Activated CD4-positive, alpha-beta T cell treated with anti-CD3 and anti-CD28 coated beads, Interleukin-10, Interleukin-2, amounts not matched to agents 100 ng/mL and 50 ng/mL, durations not matched to agents 16 hours and 8 hours (primary cell): ENCODE data around the gene LRRK2.
"Not testable (repeated sequence)": the region's sequence is repeated elsewhere in the genome, so short reads cannot be mapped to it uniquely, and the experiment has no call there.

Source experiments
- DNase-seq: peaks from one replicate; pipeline ENCODE4 v3.0.0-alpha.2; 2020

LRRK2 gene

GRCh38 chr12:40224439-40225291 is at the start of gene LRRK2:
LRRK2 (plus strand) TSS chr12:40224997; CDS start chr12:40225132, 135 bp downstream.
- peak; percentile 22 for DNase-seq

GRCh38 chr12:40175045-40175444 is 49.8 kb upstream of the LRRK2 start:
- DNase-seq: no peak

DNA sequence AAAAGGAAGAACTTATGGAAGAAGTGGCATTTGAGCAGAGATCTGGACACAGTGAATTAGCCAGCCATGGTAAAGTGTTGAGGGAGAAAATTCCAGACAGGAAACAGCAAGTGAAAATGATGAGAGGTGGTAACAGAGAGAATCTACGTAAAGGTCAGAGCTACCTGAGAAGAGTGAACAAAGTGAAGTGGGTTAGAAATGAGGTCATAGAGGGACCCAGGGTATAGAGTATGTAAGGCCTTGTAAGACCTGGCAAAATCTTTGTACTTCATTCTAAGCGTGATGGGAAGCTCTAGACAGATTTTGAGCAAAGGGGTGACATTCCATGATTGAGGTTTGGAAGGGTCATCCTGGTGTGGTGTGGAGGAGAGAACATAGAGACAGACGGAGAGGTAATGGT is 49.3 kb upstream of the LRRK2 start:
- DNase-seq: no peak

GRCh38 chr12:40178701-40179100 is 46.1 kb upstream of the LRRK2 start:
- DNase-seq: no peak

DNA sequence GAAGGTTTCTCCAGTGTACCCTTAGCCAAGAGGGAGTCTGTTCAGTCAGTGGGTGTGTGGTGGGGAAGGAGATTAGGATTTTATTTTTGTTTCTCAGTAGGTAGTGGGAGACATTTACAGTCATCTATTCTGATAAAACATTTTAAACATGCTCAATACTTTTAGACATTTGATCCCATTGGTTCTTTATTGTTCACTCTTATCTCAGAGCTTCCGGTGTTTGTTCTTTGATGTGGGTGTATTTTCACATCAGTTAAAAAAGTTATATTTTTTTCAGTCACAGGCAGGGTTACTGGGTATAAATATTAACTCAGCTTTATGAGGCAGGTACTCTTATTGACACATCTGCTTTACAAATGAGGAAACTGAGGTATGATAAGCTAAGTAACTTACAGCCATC is 43.3 kb upstream of the LRRK2 start:
- no peak for DNase-seq

DNA sequence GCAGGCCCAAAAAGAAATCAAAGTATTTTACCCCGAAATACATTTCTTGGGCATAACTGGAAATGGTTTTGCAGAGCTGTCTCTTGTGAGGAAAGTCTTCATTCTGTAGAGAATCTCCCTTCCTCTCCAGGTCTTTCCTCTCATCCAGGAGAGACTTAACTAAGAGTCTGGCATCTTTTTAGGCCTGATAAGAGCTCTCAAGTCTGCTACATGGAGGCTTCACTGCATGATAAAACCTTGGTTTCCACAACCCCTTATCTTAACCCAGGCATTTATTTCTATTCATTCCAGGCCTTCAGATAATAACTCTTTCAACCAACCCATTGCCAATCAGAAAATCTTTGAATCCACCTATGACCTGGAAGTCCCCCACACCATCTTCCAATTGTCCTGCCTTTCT is 41.1 kb upstream of the LRRK2 start:
- DNase-seq: no peak

DNA sequence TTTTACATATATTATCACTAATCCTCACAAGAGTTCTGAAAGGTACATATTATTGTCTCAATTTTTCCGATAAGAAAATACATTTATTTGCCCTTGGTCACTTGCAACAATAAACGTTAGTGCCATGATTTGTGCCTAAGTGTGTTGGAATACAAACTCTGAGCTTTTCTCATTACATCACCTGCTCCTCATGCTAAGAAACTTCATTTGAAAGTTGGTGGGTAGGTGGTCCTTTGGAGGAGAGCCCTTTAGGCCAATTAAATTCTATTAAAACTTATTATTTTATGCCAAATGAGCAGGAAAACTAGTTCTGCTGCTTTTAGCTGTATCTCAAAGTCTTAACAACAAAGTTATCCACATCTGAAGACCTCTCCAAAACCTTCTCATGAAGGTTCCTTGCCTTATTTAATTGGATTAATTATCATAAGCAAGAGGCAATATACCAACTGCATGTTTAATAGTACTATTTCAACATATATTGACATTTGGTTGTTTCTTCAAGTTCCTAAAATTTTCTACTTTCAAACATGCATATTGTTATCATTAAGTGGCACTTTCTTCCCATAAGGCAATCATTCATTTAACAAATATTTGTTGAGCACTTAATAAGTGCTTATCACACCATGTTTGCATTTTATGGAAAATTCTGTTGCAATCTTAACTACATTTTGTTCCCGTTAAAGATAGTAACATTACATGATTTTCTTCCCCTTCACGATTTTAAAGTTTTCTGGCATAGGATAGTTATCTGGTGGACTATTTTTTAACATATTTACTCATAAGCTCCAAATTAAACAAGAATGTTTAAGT is 40.1 kb upstream of the LRRK2 start:
- no peak for DNase-seq

DNA sequence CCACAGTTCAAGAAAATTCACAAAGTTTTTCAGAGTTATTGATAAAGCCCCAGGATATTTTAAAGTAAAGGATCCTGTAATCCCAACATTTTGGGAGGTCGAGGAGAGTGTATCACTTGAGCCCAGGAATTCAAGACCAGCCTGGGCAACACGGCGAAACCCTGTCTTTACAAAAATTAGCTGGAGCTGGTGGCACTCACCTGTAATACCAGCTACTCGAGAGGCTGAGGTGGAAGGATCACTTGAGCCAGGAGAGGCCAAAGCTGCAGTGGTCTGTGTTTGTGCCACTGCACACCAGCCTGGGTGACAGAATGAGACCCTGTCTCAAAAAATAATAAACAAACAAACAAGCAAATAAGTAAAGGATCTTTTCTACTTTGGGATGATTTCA is 39.5 kb upstream of the LRRK2 start:
- no peak for DNase-seq

DNA sequence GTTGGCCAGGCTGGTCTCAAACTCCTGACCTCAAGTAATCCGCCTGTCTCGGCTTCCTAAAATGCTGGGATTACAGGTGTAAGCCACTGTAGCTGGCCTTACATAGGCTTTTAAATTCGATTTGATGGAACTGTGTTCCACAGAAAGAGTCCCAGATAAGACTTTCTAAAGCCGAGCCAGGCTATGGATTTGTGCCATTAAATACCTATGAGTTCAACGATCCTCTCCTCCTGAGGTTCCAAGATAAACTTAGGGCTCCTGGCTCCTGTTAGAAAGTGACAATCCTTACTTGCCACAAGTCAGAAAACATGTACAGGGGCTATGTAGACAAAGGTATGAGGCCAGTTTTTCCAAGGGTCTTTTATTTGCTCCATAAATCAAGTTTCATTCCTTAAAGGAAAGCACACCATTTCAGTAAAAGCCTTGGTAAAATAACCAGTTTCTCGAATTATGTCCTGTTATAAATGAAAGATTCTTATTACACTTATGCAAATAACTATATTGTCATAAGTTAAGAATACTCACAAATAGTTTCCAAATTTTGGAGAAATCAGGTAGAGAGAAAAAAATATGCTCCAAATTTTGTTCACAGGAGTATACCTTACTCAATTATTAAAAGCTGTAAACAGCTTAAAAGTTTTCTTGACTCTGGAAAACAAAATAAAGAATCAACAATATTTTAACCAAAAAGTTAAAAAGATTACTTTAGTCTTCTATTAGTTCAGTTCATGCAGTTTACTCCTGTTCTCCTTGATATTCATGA is 36.1 kb upstream of the LRRK2 start:
- DNase-seq: no peak

DNA sequence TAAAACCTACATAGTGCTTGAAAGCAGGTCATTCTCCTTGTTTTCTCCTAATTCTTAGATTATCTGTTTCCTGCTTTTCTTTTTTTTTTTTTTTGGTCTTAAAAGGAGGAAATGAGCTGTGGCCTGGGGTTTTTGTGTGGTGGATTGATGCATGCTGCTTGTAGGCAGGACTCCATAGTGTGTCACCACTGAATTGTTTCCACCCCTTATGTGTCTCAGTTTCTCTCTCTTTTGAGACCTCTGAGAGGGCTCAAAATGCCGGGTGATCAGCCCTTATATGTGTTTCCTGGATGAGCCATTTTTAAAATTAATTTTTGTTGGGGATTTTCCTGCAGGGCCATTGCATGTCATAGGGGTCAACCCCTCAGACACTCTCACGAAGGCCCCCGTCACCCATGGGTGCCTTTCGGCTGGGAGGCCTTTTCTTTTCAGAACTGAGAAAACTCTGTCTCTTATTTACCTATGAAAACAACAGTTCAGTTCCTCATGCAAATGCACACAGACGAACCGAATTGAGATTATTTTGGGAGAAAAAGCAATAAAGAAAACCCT is 32.0 kb upstream of the LRRK2 start:
- DNase-seq: no peak

DNA sequence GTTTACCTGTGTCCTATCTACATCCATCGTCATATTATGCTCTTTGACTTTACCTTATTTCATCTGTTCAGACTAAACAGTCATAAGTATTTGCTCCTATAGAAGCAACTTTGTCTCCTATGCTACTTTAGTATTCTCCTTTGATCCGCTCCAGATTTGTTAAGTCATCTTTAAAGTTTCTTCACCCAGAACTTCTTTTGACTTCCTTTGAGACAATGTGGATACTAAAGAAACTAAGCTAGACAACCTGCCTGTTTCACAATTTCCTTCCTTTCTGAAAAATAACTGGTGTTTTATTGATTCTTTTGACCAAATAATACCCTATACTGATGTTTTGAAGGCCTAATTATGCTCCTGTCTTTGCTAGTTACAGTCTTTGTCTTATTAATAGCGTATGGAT is 30.0 kb upstream of the LRRK2 start:
- DNase-seq: no peak

DNA sequence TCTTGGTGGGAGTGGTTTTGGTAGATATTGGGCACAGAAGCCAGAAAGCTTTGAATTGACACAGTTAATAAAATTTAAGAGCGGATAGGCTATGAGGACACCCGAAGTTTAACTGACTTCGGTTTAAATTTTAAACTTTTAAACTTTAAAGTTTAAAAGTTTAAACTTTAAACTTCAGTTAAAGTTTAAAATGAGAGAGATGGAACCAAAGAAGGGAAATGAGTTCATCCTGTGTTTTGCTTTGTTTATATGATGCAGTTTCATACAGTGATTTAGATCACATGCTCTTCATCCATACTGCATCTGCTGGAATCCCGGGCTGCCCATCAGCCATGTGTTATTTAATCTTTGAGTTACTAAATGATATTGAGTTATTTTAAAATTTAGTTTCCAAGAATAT is 27.2 kb upstream of the LRRK2 start:
- DNase-seq: no peak

DNA sequence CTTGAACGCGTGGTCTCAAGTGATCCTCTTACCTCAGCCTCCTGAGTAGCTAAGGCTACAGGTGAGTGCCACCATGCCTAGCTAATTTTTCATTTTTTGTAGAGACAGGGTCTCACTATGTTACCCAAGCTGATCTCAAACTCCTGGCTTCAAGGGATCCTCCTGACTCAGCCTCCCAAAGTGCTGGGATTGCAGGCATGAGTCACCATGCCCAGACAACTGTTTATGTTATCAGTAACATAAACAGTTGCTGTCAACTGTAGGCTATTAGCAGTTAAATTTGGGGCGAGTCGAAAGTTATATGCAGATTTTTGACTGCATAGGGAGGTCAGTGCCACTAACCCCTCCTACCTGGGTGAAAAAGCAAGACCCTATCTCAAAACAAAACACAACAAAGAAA is 26.2 kb upstream of the LRRK2 start:
- no peak for DNase-seq

DNA sequence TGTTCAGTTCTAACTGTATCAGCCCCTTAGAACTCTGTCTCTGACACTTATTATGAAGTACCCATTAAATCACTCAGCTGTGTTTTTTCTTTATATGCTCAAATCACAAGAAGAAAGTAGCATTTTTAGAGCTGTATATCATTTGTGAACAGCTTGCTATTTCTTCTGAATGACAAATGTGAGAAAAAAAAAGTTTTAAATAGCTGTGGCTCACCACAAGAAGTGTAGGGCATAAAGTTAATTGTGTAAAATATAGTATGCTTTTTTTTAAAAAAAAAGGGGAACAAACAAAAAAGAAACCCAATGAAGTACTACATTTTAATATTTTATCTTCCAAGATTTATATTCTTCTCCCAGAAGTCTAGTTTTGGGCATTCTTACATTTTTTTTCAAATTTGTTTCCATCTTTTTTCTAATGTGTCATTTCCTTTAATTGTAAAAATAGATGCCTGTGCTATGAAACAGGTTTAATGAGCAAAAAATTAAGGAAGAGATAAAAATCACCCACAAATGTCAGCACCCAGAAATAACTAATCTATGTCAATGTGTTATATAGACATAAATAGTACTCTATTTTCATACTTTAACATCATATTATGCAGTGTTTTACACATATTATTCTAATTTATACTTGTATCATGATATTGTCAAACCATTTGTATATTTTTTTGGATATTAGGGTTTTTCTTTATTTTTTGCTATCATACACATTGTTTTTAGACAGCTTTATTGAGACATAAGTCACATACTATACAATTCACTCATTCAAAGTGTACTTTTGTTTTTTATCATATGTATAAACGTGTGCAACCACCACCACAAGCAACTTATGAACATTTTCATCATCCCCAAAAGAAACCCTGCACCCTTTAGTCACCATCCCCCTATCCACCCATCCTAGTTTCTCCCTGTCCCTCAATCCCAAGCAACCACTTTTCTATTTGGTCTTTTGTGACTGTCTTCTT is 22.4 kb upstream of the LRRK2 start:
- DNase-seq: no peak

DNA sequence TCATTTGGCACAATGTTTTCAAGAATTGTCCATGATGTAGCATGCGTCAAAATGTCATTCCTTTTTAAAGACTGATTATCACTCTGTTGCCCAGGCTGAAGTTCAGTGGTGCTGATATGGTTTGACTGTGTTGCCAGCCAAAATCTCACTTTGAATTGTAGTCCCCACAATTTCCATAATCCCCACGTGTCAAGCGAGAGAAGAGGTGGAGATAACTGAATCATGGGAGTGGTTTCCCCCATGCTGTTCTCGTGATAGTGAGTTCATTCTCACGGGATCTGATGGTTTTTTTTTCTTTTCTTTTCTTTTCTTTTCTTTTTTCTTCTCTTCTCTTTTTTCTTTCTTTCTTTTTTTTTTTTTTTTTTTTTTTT is 21.8 kb upstream of the LRRK2 start:
- no peak for DNase-seq

GRCh38 chr12:40204337-40204736 is 20.5 kb upstream of the LRRK2 start:
- DNase-seq: no peak

- DNase-seq: no peak
Measured at GRCh38 chr12:40207551-40207950, 17.2 kb upstream of the LRRK2 start.

DNA sequence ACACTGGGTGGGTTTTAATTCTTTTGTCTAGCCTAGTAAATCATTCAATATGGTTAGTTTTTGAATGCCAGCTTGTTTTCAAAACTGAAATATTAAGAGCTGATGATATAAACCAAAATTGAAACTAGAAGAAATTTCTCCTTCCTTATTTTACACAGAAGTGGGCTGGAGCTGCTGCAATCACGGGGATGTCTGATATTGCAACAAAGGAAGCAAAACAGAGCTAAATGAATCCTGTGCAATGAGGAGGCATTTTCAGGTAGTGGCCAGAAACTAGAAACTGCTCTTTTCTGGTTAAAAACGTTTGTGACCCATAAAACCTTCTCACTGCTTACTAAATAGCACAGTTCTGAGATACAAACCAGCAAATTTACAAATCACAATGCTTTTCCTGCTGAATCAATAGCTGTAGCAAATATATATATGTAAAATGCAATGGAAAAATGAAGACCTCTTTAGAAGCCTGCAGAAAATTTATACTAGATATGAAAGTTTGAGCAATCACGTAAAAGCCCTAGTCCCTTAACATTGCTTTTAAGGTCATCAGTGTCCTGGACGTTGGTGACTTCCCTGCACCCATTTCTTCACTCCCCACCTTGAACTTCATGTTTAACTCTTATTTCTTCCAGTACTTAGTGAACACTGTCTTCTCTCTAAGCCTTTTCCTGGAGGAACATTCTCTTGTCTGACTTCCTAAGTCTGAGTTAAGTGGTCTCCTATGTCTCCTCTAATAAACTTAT is 15.9 kb upstream of the LRRK2 start:
- DNase-seq: peak; percentile 5

DNA sequence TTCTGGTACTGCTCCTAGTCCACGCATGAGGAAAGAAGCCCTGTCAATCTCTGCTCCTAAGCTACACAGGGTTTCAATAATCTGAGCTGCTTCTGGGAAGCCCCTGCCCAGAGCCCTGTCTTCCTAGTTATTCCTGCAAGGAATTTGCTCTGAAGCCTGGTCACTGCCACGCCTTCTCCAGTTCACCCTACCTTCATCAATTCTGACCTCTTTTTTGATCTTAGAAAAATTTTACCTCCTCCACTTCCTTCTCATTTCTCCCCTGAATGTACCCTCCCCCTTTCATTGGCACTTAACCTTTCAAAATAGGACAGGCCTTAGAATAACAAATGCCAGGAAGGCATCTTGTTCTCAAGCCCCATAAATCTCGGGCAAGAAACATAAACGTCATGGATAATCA is 14.9 kb upstream of the LRRK2 start:
- no peak for DNase-seq

DNA sequence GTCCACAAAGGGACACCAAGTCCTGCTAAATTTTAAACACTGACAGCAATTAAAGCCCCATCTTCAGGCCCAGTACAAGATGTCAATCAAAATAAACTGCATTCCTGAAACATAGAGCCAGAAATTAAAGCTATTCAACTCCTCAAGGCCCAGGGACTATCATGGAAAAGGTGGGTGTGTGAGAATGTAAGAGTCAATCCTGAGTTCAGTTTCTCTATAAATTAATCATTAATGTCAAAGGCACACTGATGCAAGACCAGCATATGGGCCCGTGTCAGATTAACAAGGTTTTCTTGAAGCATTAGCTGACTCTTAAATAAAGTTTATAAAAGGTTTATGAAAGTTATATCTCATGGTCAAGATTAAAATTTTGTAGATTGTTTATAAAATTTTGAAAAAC is 13.6 kb upstream of the LRRK2 start:
- DNase-seq: not testable (repeated sequence)

- no peak for DNase-seq
Measured at GRCh38 chr12:40212566-40212965, 12.2 kb upstream of the LRRK2 start.
